Neural crest cell (in vitro differentiated cells): Measurements from ENCODE around the gene KYAT1. TPM values are rescaled to one million over a fixed set of nuclear protein-coding genes. Genes with fewer than 3 reads are reported as not detected.

ENCODE experiments used
- DNase-seq: peaks from one replicate; pipeline ENCODE4 v3.0.0; 2021; ENCODE audit warnings: low read depth, mixed read lengths, low spot score
- H3K27ac Mint-ChIP-seq: one replicate; pipeline ENCODE4 v1.8.0; 2021; ENCODE audit warnings: mild to moderate bottlenecking, mixed read lengths; ENCODE audit not compliant: unreplicated experiment
- H3K27me3 Mint-ChIP-seq: 2 replicates; pipeline ENCODE4 v1.8.0; 2021; ENCODE audit warnings: low read depth, mild to moderate bottlenecking, mixed read lengths
- H3K36me3 Mint-ChIP-seq: 2 replicates; pipeline ENCODE4 v1.8.0; 2021; ENCODE audit warnings: low read depth, mild to moderate bottlenecking, mixed read lengths
- H3K4me1 Mint-ChIP-seq: 2 replicates; pipeline ENCODE4 v1.8.0; 2021; ENCODE audit warnings: mixed read lengths
- H3K4me3 Mint-ChIP-seq: one replicate; pipeline ENCODE4 v1.8.0; 2021; ENCODE audit warnings: mild to moderate bottlenecking, mixed read lengths
- H3K9me3 Mint-ChIP-seq: 2 replicates; pipeline ENCODE4 v1.8.0; 2021; ENCODE audit warnings: mixed read lengths
- CTCF ChIP-seq: fragments of 200-600 bp; sonication (generic); conservative IDR thresholded peaks from 2 replicates; pipeline ENCODE4 v1.5.0; 2021; ENCODE audit warnings: antibody characterized with exemption, mild to moderate bottlenecking
- total RNA-seq: library from RNA; stranded (reverse); gene quantifications from 2 replicates; pipeline ENCODE4 v1.2.1, GENCODE V29; 2021

Gene KYAT1
- total RNA-seq, 1 donor from 2014 or later: 17.7 TPM

- H3K4me3 Mint-ChIP-seq: peak overlapping the region; percentile 59
- H3K36me3 Mint-ChIP-seq: no peaks in the 10 kb centered on the region
- peaks cover 30% of the 10 kb centered on the region for H3K4me1 Mint-ChIP-seq
- DNase-seq: no peak
- no peaks in the 10 kb centered on the region for H3K27me3 Mint-ChIP-seq
- no peak overlapping the region for H3K27ac Mint-ChIP-seq
- TF ChIP-seq CTCF: no peak
- no peaks in the 10 kb centered on the region for H3K9me3 Mint-ChIP-seq
Measured at GRCh38 chr9:128886211-128886891, 4.6 kb upstream of the KYAT1 start.

GRCh38 chr9:128885798-128886197 is 4.0 kb upstream of the KYAT1 start:
- no peaks in the 10 kb centered on the region for H3K36me3 Mint-ChIP-seq
- DNase-seq: no peak
- H3K9me3 Mint-ChIP-seq: no peaks in the 10 kb centered on the region
- H3K27me3 Mint-ChIP-seq: no peaks in the 10 kb centered on the region
- H3K4me3 Mint-ChIP-seq: peak overlapping the region; percentile 59
- H3K27ac Mint-ChIP-seq: no peak overlapping the region
- H3K4me1 Mint-ChIP-seq: peaks cover 35% of the 10 kb centered on the region
- TF ChIP-seq CTCF: no peak

GRCh38 chr9:128885376-128885775 is 3.6 kb upstream of the KYAT1 start:
- Mint-ChIP-seq H3K4me1 (peaks cover 38% of the 10 kb centered on the region), H3K27ac (no peak overlapping the region), H3K36me3 (no peaks in the 10 kb centered on the region), H3K27me3 (no peaks in the 10 kb centered on the region), H3K9me3 (no peaks in the 10 kb centered on the region), H3K4me3 (peak overlapping the region; percentile 98)
- TF ChIP-seq CTCF: no peak
- DNase-seq: no peak

GRCh38 chr9:128884164-128884563 is 2.4 kb upstream of the KYAT1 start:
- Mint-ChIP-seq H3K4me3 (peak overlapping the region; percentile 98), H3K36me3 (no peaks in the 10 kb centered on the region), H3K27me3 (no peaks in the 10 kb centered on the region), H3K9me3 (no peaks in the 10 kb centered on the region), H3K4me1 (peaks cover 38% of the 10 kb centered on the region), H3K27ac (no peak overlapping the region)
- no peak for TF ChIP-seq CTCF
- DNase-seq: no peak

- Mint-ChIP-seq H3K27me3 (no peaks in the 10 kb centered on the region), H3K9me3 (no peaks in the 10 kb centered on the region), H3K27ac (peak overlapping the region; percentile 98), H3K4me3 (peak overlapping the region; percentile 98), H3K36me3 (no peaks in the 10 kb centered on the region), H3K4me1 (peaks cover 33% of the 10 kb centered on the region)
- no peak for TF ChIP-seq CTCF
- DNase-seq: no peak
Measured at GRCh38 chr9:128882677-128883603, 1.2 kb upstream of the KYAT1 start.
